ENCODE measurements around the gene OR10A4.
"Not testable (repeated sequence)": the region's sequence is repeated elsewhere in the genome, so short reads cannot be mapped to it uniquely, and the experiment has no call there.

OR10A4 gene

DNA sequence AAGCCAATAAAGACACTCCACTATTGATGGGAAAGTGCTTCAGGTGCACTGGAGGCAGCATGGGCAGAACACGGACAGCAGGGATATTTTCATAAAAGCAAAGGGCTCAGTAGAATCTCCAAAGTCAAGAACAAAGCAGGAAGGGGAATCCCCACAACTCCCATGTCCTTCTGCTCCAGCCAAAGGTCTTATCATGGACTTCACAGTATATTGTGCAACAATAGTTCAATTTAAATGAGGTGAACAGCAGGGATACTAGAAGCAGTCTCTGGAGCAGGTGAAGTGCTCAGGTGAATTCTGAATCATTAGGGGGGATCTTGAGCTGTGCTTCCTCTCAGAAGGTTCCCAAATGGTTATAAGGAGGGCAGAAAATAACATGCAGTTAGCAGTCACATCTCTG, 22.5 kb downstream of the OR10A4 start:
- DNase-seq (ENCODE audit: low read depth in 2 of 2): no peak

DNA sequence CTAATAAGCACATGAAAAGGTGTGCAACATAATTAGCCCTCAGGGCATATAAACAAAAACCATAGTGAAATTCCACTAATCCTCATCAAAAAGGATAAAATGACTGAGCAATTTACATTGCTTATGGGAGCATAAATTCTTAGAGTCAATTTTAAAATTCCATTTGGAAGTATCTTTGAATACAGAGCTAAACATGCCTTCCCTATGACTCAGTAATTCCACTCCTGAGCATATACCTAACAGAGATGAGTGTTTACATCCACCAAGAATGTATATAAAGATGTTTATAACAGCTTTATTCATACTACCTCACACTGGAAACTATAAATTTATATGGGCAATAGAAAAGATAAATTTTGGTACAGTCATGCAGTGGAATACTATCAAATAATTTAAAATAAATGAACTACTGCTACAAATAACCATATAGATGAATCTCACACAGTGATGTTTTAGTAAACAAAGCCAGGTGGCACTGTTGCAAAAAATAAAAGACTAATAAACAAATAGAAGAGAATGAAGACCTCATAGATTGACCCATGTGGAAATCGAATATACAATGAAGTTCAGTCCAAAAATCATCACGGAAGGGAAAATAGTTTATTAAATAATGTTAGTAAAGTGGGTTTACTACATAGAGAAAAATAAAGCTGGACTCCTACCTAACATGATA, 24.0 kb downstream of the OR10A4 start:
- no peak for DNase-seq (ENCODE audit: low read depth in 2 of 2)

DNA sequence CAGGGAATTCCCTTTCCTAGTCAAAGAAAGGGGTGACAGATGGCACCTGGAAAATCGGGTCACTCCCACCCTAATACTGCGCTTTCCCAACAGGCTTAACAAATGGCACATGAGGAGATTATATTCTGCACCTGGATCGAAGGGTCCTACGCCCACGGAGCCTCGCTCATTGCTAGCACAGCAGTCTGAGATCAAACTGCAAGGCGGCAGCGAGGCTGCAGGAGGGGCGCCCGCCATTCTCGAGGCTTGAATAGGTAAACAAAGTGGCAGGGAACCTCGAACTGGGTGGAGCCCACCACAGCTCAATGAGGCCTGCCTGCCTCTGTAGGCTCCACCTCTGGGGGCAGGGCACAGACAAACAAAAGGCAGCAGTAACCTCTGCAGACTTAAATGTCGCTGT, 28.4 kb downstream of the OR10A4 start:
- DNase-seq (ENCODE audit: low read depth in 2 of 2): not testable (repeated sequence)

DNA sequence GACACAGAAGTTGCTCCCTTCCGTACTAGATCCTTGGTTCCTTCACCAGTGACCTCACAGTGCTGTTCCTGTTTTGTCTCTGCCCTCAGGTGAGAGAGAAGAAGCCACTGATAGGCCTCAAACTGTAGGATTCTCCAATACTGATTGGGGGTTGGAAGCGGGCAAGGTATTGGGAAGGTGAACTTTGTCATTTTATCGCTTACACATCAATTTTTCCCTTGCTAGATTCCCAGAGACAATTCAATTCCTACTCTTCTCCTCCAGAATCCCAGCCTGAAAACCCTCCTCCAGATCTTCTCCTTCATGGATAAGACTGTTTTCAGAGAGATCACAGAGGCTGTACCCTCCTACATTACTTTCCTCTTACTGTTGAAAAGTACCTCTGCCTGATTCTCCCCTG, 35.0 kb downstream of the OR10A4 start:
- no peak for DNase-seq (ENCODE audit: low read depth in 2 of 2)

DNA sequence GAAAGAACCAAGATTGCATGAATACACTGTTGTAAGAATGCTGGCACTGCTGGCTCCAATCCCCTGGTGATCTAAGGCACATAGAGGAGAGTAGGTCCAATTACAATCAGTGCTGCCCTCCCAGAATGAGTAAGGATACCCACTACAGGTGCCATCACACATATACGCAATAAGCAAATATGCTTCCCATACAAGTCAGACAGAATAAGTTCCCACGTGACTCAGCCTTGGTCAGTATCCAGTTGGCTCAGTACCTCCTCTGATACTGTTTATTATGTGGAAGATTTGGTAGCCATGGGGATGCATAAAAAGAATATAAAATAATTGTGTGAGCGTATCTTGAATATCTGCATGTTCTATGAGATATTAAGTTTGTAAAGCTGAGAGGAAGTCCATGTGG, 35.5 kb downstream of the OR10A4 start:
- DNase-seq (ENCODE audit: low read depth in 2 of 2): no peak

DNA sequence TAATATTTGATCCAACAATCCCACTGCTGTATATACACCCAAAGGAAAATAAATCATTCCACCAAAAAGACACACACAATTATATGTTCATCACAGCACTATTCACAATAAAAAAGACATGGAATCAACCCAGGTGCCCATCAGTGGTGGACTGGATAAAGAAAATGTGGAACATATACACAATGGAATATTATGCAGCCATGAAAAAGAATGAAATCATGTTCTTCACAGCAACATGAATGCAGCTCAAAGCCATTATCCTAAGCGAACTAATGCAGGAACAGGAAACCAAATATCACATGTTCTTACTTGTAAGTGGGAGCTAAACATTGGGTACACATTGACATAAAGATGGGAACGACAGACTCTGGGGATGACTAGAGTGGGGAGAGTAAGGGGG, 43.3 kb downstream of the OR10A4 start:
- no peak for DNase-seq (ENCODE audit: low read depth in 2 of 2)

DNA sequence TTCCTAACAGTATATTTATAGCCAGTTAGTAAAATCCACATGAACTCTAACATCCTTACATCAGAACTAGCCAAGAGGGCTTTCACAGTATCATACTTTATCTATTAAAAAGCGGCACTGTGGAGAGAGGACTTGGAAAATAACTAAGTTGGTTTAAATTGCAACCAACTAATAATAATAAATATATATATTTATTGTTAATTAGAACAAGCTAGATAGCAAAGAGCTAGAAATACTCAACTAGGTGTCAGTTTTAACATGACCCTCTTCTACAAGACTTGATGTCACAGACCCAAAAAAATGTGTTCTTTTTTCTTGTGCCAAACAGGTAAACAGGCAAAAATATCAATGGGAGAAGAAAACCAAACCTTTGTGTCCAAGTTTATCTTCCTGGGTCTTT, 44.3 kb downstream of the OR10A4 start, which contains the start of gene OR2D3:
Gene OR2D3 (plus strand): TSS at position 301 of the 400 bp plus-strand sequence. CDS start 0 bp downstream, at position 301.
- DNase-seq (ENCODE audit: low read depth in 2 of 2): no peak

DNA sequence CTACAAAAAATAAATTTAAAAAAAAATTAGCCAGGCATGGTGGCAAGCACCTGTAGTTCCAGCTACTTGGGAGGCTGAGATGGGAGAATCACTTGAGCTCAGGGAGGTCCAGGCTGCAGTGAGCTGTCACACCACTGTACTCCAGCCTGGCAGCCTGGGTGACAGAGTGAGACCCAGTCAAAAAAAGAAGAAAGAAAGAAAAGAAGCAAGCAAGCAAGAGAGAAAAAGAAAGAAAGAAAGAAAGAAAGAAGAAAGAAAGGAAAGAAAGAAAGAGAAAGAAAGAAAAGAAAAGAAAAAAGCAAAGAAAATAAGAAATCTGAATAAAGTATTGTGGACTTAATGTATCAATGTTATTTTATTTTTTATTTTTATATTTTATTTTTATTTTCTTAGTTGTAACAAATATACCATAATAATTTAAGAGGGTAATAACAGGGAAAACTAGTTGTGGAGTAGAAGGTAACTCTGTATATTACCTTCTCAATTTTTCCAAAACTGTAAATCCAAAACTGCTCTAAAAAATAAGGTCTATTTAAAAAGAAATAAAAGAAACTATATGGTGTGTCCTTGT, 48.7 kb downstream of the OR10A4 start:
- no peak for DNase-seq (ENCODE audit: low read depth in 2 of 2)

DNA sequence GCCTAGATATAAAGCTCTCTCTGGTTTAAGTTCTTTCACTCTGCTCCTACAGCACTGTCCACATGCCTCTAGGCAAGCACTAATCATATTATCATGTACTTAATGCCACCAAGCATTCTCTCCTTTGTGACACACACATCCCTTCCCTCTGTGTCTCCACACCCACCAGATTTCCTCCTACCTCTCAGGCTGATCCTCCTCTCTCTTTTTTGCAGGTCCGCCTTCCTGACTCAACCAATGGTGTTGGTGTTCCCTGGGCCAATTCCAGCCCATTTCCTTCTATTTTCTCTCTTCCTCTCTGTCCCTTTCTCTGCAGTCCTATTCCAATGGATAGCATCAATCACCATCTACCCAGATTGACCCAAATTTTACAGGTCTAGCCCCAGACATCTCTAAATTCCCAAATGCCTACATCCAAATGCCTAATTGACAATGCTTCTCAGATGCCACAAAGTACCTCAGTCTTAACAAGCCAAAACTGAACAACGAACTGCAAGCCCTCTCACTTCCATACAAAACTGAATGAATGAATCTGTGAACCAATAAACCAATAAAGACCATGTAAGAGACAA, 49.3 kb downstream of the OR10A4 start:
- DNase-seq (ENCODE audit: low read depth in 2 of 2): no peak

DNA sequence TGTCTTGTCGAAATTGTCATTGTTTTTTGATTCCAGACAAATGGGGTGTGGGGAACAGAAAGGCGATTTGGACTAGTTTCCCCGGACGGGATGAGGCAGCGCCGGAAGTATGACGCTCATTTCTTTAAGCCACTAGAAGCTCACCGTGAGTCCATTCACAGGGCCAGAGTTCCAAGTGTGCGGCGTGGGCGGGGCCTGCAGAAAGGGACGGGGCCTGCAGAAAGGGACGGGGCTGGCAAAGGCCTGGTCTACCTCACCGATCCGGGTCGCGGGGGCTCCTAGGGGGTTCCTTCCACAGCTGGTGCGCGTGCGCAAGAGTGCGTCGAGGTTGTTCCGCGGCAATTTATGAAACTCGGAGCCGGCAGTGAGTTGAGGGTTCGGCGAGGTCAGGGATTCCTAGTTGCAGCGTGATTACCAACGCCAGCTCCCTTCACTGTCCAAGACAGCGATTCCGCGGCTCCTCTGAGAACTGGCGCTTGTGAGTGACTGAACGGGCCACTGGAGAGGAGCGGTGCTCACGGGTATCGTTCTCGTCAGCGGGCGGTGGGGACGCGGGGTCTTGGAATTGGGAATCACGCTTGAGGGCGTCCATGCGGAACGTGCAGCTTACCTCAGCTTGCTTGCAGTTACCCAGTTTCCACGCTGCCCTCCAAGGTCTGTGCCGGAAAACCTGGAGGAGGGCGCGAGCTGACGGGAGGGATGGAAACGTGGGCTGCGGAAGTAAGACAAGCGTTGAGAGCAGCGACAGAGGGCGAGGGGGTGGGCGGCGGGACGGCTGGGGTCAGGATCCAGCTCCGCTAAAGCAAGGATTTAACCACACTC, 50.0 kb downstream of the OR10A4 start, which contains the start of gene ZNF215:
Gene ZNF215 (plus strand): TSS at position 219 of the 822 bp plus-strand sequence. CDS start 5,847 bp downstream, outside the sequence.
- peak; percentile 47 to 51 for DNase-seq (ENCODE audit: low read depth in 2 of 2)

DNA sequence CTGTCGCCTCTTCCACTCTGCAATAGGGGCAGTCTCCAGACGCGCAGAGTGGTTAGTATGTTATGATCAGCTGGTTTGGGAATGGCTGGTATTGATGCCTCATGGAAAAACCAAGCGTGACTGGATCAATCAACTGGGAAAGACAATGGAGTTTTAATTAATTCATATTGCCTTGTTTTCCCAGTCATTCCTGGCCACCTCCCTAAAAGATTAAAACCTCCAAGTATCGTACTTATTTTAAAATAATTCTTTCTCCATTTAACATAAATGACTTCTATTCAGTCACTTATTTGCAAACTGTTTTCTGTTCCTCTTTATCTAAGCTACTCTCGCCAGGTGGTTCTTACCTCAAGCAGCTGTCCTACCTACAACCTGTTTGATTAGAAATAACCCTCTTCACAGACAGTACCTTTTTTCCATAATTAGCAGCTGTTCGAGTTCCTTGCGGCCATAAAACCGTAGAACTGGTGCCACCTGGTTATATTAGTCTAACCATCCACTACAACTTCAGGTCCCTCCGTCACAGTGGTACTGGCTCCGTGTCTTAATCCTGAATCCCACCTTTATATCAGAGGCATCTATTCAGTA, 50.7 kb downstream of the OR10A4 start:
- DNase-seq (ENCODE audit: low read depth in 2 of 2): no peak

All from fibroblast of skin of left quadriceps (primary cell).